H54 (cell line): ENCODE data around the gene KRTAP5-8.
"Not testable (repeated sequence)": the region's sequence is repeated elsewhere in the genome, so short reads cannot be mapped to it uniquely, and the experiment has no call there.

Experiments
- DNase-seq: peaks from one replicate; pipeline ENCODE4 v3.0.0; 2011; ENCODE audit warnings: low spot score, mixed read lengths; ENCODE audit not compliant: insufficient read length
- FAIRE-seq: peaks from 3 replicates; lab custom pipeline; 2011; peaks lifted over from hg19 to GRCh38; lab: Jason Lieb, UNC
- POLR2A ChIP-seq: IDR thresholded peaks from 2 replicates; pipeline ENCODE4 v1.6.1; 2011; ENCODE audit warnings: low read depth, mild to moderate bottlenecking, low read length

Gene KRTAP5-8

GRCh38 chr11:71544525-71545214, 6.8 kb downstream of the KRTAP5-8 start:
- FAIRE-seq: no peak
- TF ChIP-seq POLR2A: no peak
- DNase-seq: no peak

- FAIRE-seq (no peak), DNase-seq (no peak)
- TF ChIP-seq POLR2A: no peak
Observed at GRCh38 chr11:71545405-71545966, 7.7 kb downstream of the KRTAP5-8 start.

GRCh38 chr11:71548120-71548519, 10.3 kb downstream of the KRTAP5-8 start, which contains the start of gene KRTAP5-9:
Gene KRTAP5-9 (plus strand): TSS chr11:71548420. CDS start chr11:71548658, 238 bp downstream.
- no peak for DNase-seq
- no peak for FAIRE-seq
- no peak for TF ChIP-seq POLR2A

GRCh38 chr11:71548716-71549151, 10.9 kb downstream of the KRTAP5-8 start:
- DNase-seq (no peak), FAIRE-seq (no peak)
- TF ChIP-seq POLR2A: no peak

GRCh38 chr11:71551711-71552110, 13.9 kb downstream of the KRTAP5-8 start:
- FAIRE-seq (no peak), DNase-seq (no peak)
- no peak for TF ChIP-seq POLR2A

GRCh38 chr11:71554996-71555395, 17.2 kb downstream of the KRTAP5-8 start:
- TF ChIP-seq POLR2A: no peak
- FAIRE-seq (no peak), DNase-seq (no peak)

- no peak for FAIRE-seq
Observed at GRCh38 chr11:71555508-71555907, 17.7 kb downstream of the KRTAP5-8 start.

GRCh38 chr11:71556018-71556417, 18.2 kb downstream of the KRTAP5-8 start:
- FAIRE-seq: no peak
- no peak for DNase-seq
- no peak for TF ChIP-seq POLR2A

More at GRCh38 chr11:71555508-71555907, 17.7 kb downstream of the KRTAP5-8 start:
- TF ChIP-seq POLR2A: no peak
- no peak for DNase-seq

- no peak for TF ChIP-seq POLR2A
- no peak for FAIRE-seq
- DNase-seq: no peak
Observed at GRCh38 chr11:71557257-71557656, 19.4 kb downstream of the KRTAP5-8 start.

GRCh38 chr11:71558996-71559395, 21.2 kb downstream of the KRTAP5-8 start:
- DNase-seq (no peak), FAIRE-seq (no peak)
- TF ChIP-seq POLR2A: no peak

GRCh38 chr11:71562120-71562519, 24.3 kb downstream of the KRTAP5-8 start:
- TF ChIP-seq POLR2A: no peak
- DNase-seq (no peak), FAIRE-seq (no peak)

GRCh38 chr11:71563406-71563805, 25.6 kb downstream of the KRTAP5-8 start:
- no peak for FAIRE-seq
- no peak for TF ChIP-seq POLR2A
- DNase-seq: peak; percentile 40

GRCh38 chr11:71564430-71564829, 26.6 kb downstream of the KRTAP5-8 start:
- TF ChIP-seq POLR2A: no peak
- no peak for FAIRE-seq
- DNase-seq: no peak

- DNase-seq (no peak), FAIRE-seq (no peak)
- TF ChIP-seq POLR2A: no peak
Observed at GRCh38 chr11:71565263-71565662, 27.4 kb downstream of the KRTAP5-8 start, which contains the start of gene KRTAP5-10. Gene KRTAP5-10 (plus strand): TSS chr11:71565563. CDS start chr11:71565588, 25 bp downstream.

GRCh38 chr11:71566081-71566620, 28.3 kb downstream of the KRTAP5-8 start:
- no peak for TF ChIP-seq POLR2A
- FAIRE-seq (no peak), DNase-seq (no peak)

GRCh38 chr11:71566626-71567599, 29.1 kb downstream of the KRTAP5-8 start:
- FAIRE-seq, DNase-seq: not testable (repeated sequence)

- not testable (repeated sequence) for FAIRE-seq, DNase-seq
Observed at GRCh38 chr11:71567633-71568032, 29.8 kb downstream of the KRTAP5-8 start.
